D721Med (cell line): Measurements from ENCODE around the gene RNF187.

Experiments
- DNase-seq: peaks from one replicate; pipeline ENCODE4 v3.0.0; 2011; ENCODE audit warnings: low spot score; ENCODE audit not compliant: insufficient read length
- FAIRE-seq: peaks from 2 replicates; lab custom pipeline; 2011; peaks lifted over from hg19 to GRCh38; lab: Jason Lieb, UNC
- CTCF ChIP-seq: IDR thresholded peaks from 2 replicates; pipeline ENCODE4 v1.5.1; 2012; ENCODE audit warnings: mild to moderate bottlenecking, control low read depth; ENCODE audit not compliant: insufficient read depth; ENCODE audit errors: missing control alignments

RNF187 gene

GRCh38 chr1:228486596-228487335, 416 bp upstream of the RNF187 start:
- FAIRE-seq (no peak), DNase-seq (peak; percentile 66)
- TF ChIP-seq CTCF, result no peak

- no peak for FAIRE-seq
- DNase-seq, result no peak
- TF ChIP-seq CTCF, result no peak
Observed at GRCh38 chr1:228488125-228488817, 1.1 kb downstream of the RNF187 start.

GRCh38 chr1:228488818-228489674, 1.9 kb downstream of the RNF187 start:
- FAIRE-seq (no peak), DNase-seq (no peak)
- TF ChIP-seq CTCF, result no peak

- no peak for TF ChIP-seq CTCF
- FAIRE-seq (no peak), DNase-seq (no peak)
Observed at GRCh38 chr1:228490120-228491078, 3.2 kb downstream of the RNF187 start.

- no peak for FAIRE-seq
- TF ChIP-seq CTCF, result no peak
- no peak for DNase-seq
Observed at GRCh38 chr1:228493141-228494043, 6.2 kb downstream of the RNF187 start.

- DNase-seq (no peak), FAIRE-seq (no peak)
- no peak for TF ChIP-seq CTCF
Observed at GRCh38 chr1:228494044-228494353, 6.8 kb downstream of the RNF187 start.
